ENCODE results near the gene TRAF4. TPM values are rescaled to one million over a fixed set of nuclear protein-coding genes. Genes with fewer than 3 reads are reported as not detected.
A peak's percentile ranks its signal among the peaks of the same experiment; 100 is the strongest.

The TRAF4 gene
- total RNA-seq, 4 donors from 2014 or later = 3.4 to 10.8 (median 4.7) TPM

- Histone ChIP-seq H3K27ac (no peak overlapping the region), H3K36me3 (no peaks in the 10 kb centered on the region), H3K4me1 (peaks cover 0 to 12% (median 0%) of the 10 kb centered on the region in 3 donors), H3K27me3 (no peaks in the 10 kb centered on the region), H3K9me3 (no peaks in the 10 kb centered on the region), H3K4me3 (no peak overlapping the region)
- TF ChIP-seq POLR2AphosphoS5 (IDR thresholded peaks at IDR 0.05) (no peak), POLR2A (IDR thresholded peaks at IDR 0.05) (no peak)
- 95% methylated on average over 5 of the region's 10 CpGs for WGBS, 2 donors (ENCODE audit: low coverage in 1 of 2)
- ATAC-seq = no peak
Measured at GRCh38 chr17:28738680-28739384, 5.0 kb upstream of the TRAF4 start.

GRCh38 chr17:28740406-28741357 lies 3.1 kb upstream of the TRAF4 start:
- Histone ChIP-seq H3K27ac (no peak overlapping the region), H3K9me3 (no peaks in the 10 kb centered on the region), H3K27me3 (no peaks in the 10 kb centered on the region), H3K36me3 (no peaks in the 10 kb centered on the region), H3K4me3 (no peak overlapping the region), H3K4me1 (peaks cover 0 to 29% (median 9%) of the 10 kb centered on the region in 3 donors)
- TF ChIP-seq POLR2AphosphoS5 (IDR thresholded peaks at IDR 0.05) (no peak), CTCF (IDR thresholded peaks at IDR 0.05) (no peak), POLR2A (IDR thresholded peaks at IDR 0.05) (no peak), EP300 (IDR thresholded peaks at IDR 0.05) (no peak)
- WGBS, 2 donors (ENCODE audit: low coverage in 1 of 2) = 50 to 88% methylated on average over 1 to 2 of the region's 10 CpGs
- ATAC-seq = no peak

- TF ChIP-seq CTCF (IDR thresholded peaks at IDR 0.05) (no peak), POLR2A (IDR thresholded peaks at IDR 0.05) (no peak), EP300 (IDR thresholded peaks at IDR 0.05) (no peak), POLR2AphosphoS5 (IDR thresholded peaks at IDR 0.05) (no peak)
- 74 to 76% methylated on average over 3 to 11 of the region's 19 CpGs for WGBS, 2 donors (ENCODE audit: low coverage in 1 of 2)
- Histone ChIP-seq H3K9me3 (no peaks in the 10 kb centered on the region), H3K27me3 (no peaks in the 10 kb centered on the region), H3K4me1 (peaks cover 0 to 39% (median 15%) of the 10 kb centered on the region in 3 donors), H3K4me3 (no peak overlapping the region), H3K36me3 (no peaks in the 10 kb centered on the region), H3K27ac (no peak overlapping the region)
- no peak for ATAC-seq
Measured at GRCh38 chr17:28741358-28742349, 2.2 kb upstream of the TRAF4 start.

- peaks cover 0 to 53% (median 15%) of the 10 kb centered on the region in 3 donors for H3K4me1 ChIP-seq
- WGBS, 2 donors (ENCODE audit: low coverage in 1 of 2) = 0 to 15% methylated on average over 2 to 10 of the region's 61 CpGs
- H3K4me3 ChIP-seq = peak overlapping the region; percentile 65 to 79
- ATAC-seq = peak; percentile 26
- H3K36me3 ChIP-seq = peaks cover 0 to 24% of the 10 kb centered on the region in 2 donors
- peak overlapping the region; percentile 49 to 92 (median 89) for H3K27ac ChIP-seq
- H3K27me3 ChIP-seq = no peaks in the 10 kb centered on the region
- TF ChIP-seq POLR2A (IDR thresholded peaks at IDR 0.05) (no peak), POLR2AphosphoS5 (IDR thresholded peaks at IDR 0.05) (no peak), CTCF (IDR thresholded peaks at IDR 0.05) (no peak), EP300 (IDR thresholded peaks at IDR 0.05) (no peak)
- H3K9me3 ChIP-seq = no peaks in the 10 kb centered on the region
Measured at GRCh38 chr17:28744104-28744971, 527 bp downstream of the TRAF4 start.
